GM12872 (cell line): ENCODE data around the gene CD3E.
A peak's percentile ranks its signal among the peaks of the same experiment; 100 is the strongest.

Experiments used
- CTCF ChIP-seq: IDR thresholded peaks from 3 replicates; pipeline ENCODE4 v1.5.1; 2011; ENCODE audit warnings: low read depth, mild to moderate bottlenecking, low read length, moderate library complexity; ENCODE audit not compliant: insufficient read depth

Gene CD3E

GRCh38 chr11:118341261-118341660 is 36.7 kb downstream of the CD3E start:
- TF ChIP-seq CTCF: no peak

- TF ChIP-seq CTCF: no peak
Observed at GRCh38 chr11:118341815-118342489, 37.4 kb downstream of the CD3E start.

GRCh38 chr11:118342503-118343161 is 38.1 kb downstream of the CD3E start, which contains the start of gene CD3D:
CD3D (minus strand) TSS chr11:118342705; CDS start chr11:118342607, 98 bp downstream.
- no peak for TF ChIP-seq CTCF

GRCh38 chr11:118343248-118343647 is 38.7 kb downstream of the CD3E start:
- no peak for TF ChIP-seq CTCF

- no peak for TF ChIP-seq CTCF
Observed at GRCh38 chr11:118343981-118344515, 39.5 kb downstream of the CD3E start, which contains the start of gene CD3G. CD3G (plus strand) TSS chr11:118344344; CDS start chr11:118344424, 80 bp downstream.

- TF ChIP-seq CTCF: no peak
Observed at GRCh38 chr11:118349475-118349874, 44.9 kb downstream of the CD3E start.

- TF ChIP-seq CTCF: peak; percentile 49; the same call in 2 of the 3 replicates
Observed at GRCh38 chr11:118353084-118353710, 48.7 kb downstream of the CD3E start.
